PC-9 (cell line): Measurements from ENCODE around the gene ARID5B. TPM values are rescaled to one million over a fixed set of nuclear protein-coding genes. Genes with fewer than 3 reads are reported as not detected.

ENCODE experiments used
- BruUV-seq: library from RNA; stranded (reverse); fragments of 400-500 nt; replicated peaks from 2 replicates; lab custom pipeline; 2021; lab: Mats Ljungman, UMichigan
- CTCF ChIA-PET: fragments of 300-600 bp; sonication (Branson Sonifier 250); formaldehyde crosslinking; loops from one replicate; lab custom pipeline; 2022; ENCODE audit warnings: antibody characterized with exemption; lab: Charles Lee
- POLR2A ChIA-PET: fragments of 300-600 bp; sonication (Branson Sonifier 250); formaldehyde crosslinking; loops from one replicate; lab custom pipeline; 2022; ENCODE audit warnings: antibody characterized with exemption; ENCODE audit not compliant: unreplicated experiment; lab: Charles Lee
- DNase-seq, 2 experiments: peaks; one replicate each; pipeline versions ENCODE4 v3.0.0 to v3.0.0-alpha.2; 2015 to 2022; ENCODE audit warnings: mixed read lengths in 1 of 2
- H2AFZ ChIP-seq: fragments of 200-600 bp; sonication (generic); 2 replicates; pipeline ENCODE4 v1.8.1; 2017; ENCODE audit warnings: antibody characterized with exemption
- H3F3A ChIP-seq: fragments of 200-600 bp; sonication (generic); 2 replicates; pipeline ENCODE4 v1.8.1; 2017; ENCODE audit warnings: antibody characterized with exemption, mild to moderate bottlenecking, low read depth; ENCODE audit not compliant: insufficient read depth
- H3K27ac ChIP-seq: fragments of 200-600 bp; sonication (generic); 2 replicates; pipeline ENCODE4 v1.6.1; 2016; ENCODE audit warnings: mixed run types
- H3K27me3 ChIP-seq: fragments of 200-600 bp; sonication (generic); 2 replicates; pipeline ENCODE4 v1.6.1; 2016; ENCODE audit warnings: low read depth, mixed run types; ENCODE audit not compliant: insufficient read depth
- H3K36me3 ChIP-seq: fragments of 200-600 bp; sonication (generic); 2 replicates; pipeline ENCODE4 v1.6.1; 2016; ENCODE audit warnings: low read depth, mixed run types
- H3K4me1 ChIP-seq: fragments of 200-600 bp; sonication (generic); replicated peaks from 2 replicates; pipeline ENCODE4 v1.6.1; 2016; ENCODE audit warnings: mixed run types; ENCODE audit not compliant: insufficient read depth
- H3K4me2 ChIP-seq: fragments of 200-600 bp; sonication (generic); 2 replicates; pipeline ENCODE4 v1.6.1; 2017; ENCODE audit warnings: mixed run types
- H3K4me3 ChIP-seq: fragments of 200-600 bp; sonication (generic); 2 replicates; pipeline ENCODE4 v1.6.1; 2016; ENCODE audit warnings: mixed run types
- H3K79me2 ChIP-seq: fragments of 200-600 bp; sonication (generic); 2 replicates; pipeline ENCODE4 v1.6.1; 2017; ENCODE audit warnings: low read depth, mixed run types
- H3K9me2 ChIP-seq: fragments of 200-600 bp; sonication (generic); 2 replicates; pipeline ENCODE4 v1.8.1; 2017; ENCODE audit warnings: mild to moderate bottlenecking; ENCODE audit not compliant: insufficient read depth
- H3K9me3 ChIP-seq: fragments of 200-600 bp; sonication (generic); 2 replicates; pipeline ENCODE4 v1.8.1; 2016; ENCODE audit warnings: low read depth; ENCODE audit not compliant: insufficient read depth
- H4K20me1 ChIP-seq: fragments of 200-600 bp; sonication (generic); 2 replicates; pipeline ENCODE4 v1.8.1; 2017; ENCODE audit not compliant: insufficient read depth
- EZH2 ChIP-seq: fragments of 200-600 bp; sonication (generic); IDR thresholded peaks from 2 replicates; pipeline ENCODE4 v1.8.0; 2017; ENCODE audit warnings: antibody characterized with exemption, low read depth
- intact Hi-C: fragments of 100-400 bp; cut with micrococcal nuclease; formaldehyde crosslinking; loops from one replicate; pipeline ENCODE4 v1.10.0; 2022; ENCODE audit not compliant: unreplicated experiment
- total RNA-seq: library from RNA; stranded (reverse); gene quantifications from 2 replicates; pipeline ENCODE4 v1.2.3, GENCODE V29; 2021
- TF ChIP-seq, protein P1 (sequence below): fragments of 200-600 bp; sonication (generic); conservative IDR thresholded peaks from 2 replicates; pipeline ENCODE4 v1.6.1; 2017; ENCODE audit warnings: mixed run types, antibody characterized with exemption, mild to moderate bottlenecking, moderate library complexity

ARID5B gene
- total RNA-seq, 1 experiment from 2014 or later: 7.4 TPM

DNA sequence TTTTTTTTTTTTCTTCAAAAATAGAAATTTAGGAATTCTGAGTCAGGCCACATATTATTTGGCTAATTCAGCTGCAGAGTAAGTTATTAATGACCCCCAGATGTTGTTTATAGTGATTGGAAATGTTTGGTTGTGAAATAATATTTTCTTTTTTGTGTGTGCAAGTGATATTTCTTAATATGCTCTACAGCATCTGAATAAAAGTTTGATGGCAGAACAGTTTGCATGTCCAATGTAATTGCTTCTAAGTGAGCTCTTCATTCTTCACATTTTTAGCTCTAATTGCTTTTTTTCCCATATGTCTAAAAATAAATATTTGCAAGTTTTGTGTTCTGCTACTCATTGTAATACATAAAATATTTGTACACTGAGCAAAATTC lies 116.0 kb downstream of the ARID5B start:
- Histone ChIP-seq H4K20me1 (no peaks in the 10 kb centered on the region), H3F3A (no peaks in the 10 kb centered on the region), H3K4me1 (no peaks in the 10 kb centered on the region), H3K9me2 (no peaks in the 10 kb centered on the region), H3K27me3 (no peaks in the 10 kb centered on the region), H3K27ac (no peak overlapping the region), H2AFZ (no peak overlapping the region), H3K36me3 (no peaks in the 10 kb centered on the region), H3K9me3 (no peaks in the 10 kb centered on the region), H3K4me3 (no peak overlapping the region), H3K4me2 (no peak overlapping the region), H3K79me2 (no peaks in the 10 kb centered on the region)
- no peak for DNase-seq
- POLR2A ChIA-PET: interaction anchor here (0.6 kb wide), 1 partner anchor 267 kb away, joined by 4 read pairs; no protein-coding TSS in a partner anchor
- CTCF ChIA-PET: no interaction called here
- no TSS peak for BruUV-seq
- intact Hi-C loops: no loop called here
- TF ChIP-seq EZH2: no peak
- TF ChIP-seq, protein P1, sequence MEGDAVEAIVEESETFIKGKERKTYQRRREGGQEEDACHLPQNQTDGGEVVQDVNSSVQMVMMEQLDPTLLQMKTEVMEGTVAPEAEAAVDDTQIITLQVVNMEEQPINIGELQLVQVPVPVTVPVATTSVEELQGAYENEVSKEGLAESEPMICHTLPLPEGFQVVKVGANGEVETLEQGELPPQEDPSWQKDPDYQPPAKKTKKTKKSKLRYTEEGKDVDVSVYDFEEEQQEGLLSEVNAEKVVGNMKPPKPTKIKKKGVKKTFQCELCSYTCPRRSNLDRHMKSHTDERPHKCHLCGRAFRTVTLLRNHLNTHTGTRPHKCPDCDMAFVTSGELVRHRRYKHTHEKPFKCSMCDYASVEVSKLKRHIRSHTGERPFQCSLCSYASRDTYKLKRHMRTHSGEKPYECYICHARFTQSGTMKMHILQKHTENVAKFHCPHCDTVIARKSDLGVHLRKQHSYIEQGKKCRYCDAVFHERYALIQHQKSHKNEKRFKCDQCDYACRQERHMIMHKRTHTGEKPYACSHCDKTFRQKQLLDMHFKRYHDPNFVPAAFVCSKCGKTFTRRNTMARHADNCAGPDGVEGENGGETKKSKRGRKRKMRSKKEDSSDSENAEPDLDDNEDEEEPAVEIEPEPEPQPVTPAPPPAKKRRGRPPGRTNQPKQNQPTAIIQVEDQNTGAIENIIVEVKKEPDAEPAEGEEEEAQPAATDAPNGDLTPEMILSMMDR: no peak

DNA sequence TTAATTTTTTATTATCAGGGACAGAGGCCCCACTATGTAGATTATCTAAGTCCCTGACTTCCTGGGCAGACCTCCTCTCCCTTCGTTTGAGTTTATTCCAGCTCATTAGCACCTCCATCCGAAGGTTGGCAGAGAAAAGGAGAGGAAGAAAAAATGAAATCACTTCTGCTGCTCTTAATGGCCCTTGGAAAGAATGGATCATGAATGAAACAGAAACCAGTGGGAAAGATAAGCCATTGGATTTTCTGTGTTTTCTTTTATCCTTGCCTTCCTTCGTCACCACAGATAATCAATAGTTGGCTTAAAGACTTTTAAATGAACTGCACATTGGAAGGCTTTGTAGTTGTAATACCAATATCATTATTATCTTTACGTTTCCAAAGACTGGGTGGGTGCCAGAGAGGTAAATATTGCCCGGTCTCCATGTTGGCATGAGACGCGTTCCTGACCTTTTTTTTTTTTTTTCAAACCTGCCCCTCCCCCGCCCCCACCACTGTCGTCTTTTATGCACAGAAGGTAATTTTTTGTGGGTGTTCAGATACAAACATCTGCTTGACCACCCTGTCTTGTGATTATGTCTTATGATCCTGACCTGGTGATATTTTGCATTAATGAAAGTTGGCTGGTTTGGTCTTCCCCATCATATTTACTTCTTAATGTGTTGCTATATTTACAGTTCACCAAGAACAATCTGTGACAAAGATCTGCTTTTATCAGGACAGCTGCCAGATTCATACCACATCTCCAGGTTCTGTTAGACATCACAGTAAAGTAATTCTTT lies 116.8 kb downstream of the ARID5B start:
- TF ChIP-seq, protein P1: no peak
- TF ChIP-seq EZH2: no peak
- Histone ChIP-seq H3K4me1 (no peaks in the 10 kb centered on the region), H3K4me2 (no peak overlapping the region), H3K79me2 (no peaks in the 10 kb centered on the region), H3K27ac (no peak overlapping the region), H3F3A (no peaks in the 10 kb centered on the region), H2AFZ (no peak overlapping the region), H4K20me1 (no peaks in the 10 kb centered on the region), H3K9me3 (no peaks in the 10 kb centered on the region), H3K27me3 (no peaks in the 10 kb centered on the region), H3K36me3 (no peaks in the 10 kb centered on the region), H3K9me2 (no peaks in the 10 kb centered on the region), H3K4me3 (no peak overlapping the region)
- ChIA-PET CTCF (no interaction called here), POLR2A (interaction anchor here (0.6 kb wide), 1 partner anchor 267 kb away, joined by 4 read pairs; no protein-coding TSS in a partner anchor)
- DNase-seq: no peak
- intact Hi-C loops: no loop called here
- BruUV-seq: no TSS peak

DNA sequence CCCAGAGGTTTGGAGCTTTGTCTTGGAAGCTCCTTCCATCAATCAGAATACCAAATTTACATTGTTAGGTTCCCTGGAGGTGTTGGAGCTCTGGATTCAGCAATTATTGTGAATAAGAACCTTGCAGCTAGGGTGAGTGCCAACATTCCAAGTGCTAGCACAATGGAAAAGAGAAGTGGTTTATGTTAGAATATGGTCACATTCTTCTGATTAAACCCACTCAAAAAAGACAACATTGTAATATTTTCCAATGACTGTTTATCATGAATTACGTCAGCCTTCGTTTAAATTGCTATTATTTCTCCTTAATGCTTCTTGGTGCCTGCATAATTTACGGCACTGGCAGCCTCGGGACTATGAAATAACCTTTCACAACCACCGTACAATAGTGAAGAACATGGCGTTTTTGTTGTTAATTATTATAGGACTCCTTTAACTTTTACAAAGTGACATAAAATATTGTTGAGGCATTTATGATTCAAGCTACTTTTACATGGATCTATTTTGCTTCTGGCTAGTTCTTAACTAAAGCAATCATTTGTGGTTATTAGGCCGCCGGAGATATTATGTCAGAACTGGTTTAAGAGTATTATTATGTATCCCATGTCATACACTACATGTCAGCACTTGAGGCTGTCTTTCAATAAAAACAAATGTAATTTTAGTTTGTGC lies 117.7 kb downstream of the ARID5B start:
- H2AFZ ChIP-seq: no peak overlapping the region
- TF ChIP-seq, protein P1: no peak
- no peak for TF ChIP-seq EZH2
- no peaks in the 10 kb centered on the region for H3K79me2 ChIP-seq
- POLR2A ChIA-PET: no interaction called here
- no peaks in the 10 kb centered on the region for H3F3A ChIP-seq
- no peak for DNase-seq
- H3K9me3 ChIP-seq: no peaks in the 10 kb centered on the region
- H3K9me2 ChIP-seq: no peaks in the 10 kb centered on the region
- BruUV-seq: no TSS peak
- intact Hi-C loops: no loop called here
- H3K4me2 ChIP-seq: no peak overlapping the region
- H3K36me3 ChIP-seq: no peaks in the 10 kb centered on the region
- no peaks in the 10 kb centered on the region for H3K27me3 ChIP-seq
- no peak overlapping the region for H3K27ac ChIP-seq
- CTCF ChIA-PET: no interaction called here
- no peaks in the 10 kb centered on the region for H4K20me1 ChIP-seq
- H3K4me1 ChIP-seq: peaks cover 3% of the 10 kb centered on the region
- no peak overlapping the region for H3K4me3 ChIP-seq
